Fibroblast of skin of back (primary cell): ENCODE measurements around the gene UQCRC1.
A peak's percentile ranks its signal among the peaks of the same experiment; 100 is the strongest.

Experiments
- DNase-seq: peaks from one replicate; pipeline ENCODE4 v3.0.0-alpha.2; 2013

The UQCRC1 gene

GRCh38 chr3:48633256-48633655, 23.8 kb upstream of the UQCRC1 start:
- no peak for DNase-seq

GRCh38 chr3:48631516-48632448, 22.3 kb upstream of the UQCRC1 start:
- DNase-seq, result no peak

DNA sequence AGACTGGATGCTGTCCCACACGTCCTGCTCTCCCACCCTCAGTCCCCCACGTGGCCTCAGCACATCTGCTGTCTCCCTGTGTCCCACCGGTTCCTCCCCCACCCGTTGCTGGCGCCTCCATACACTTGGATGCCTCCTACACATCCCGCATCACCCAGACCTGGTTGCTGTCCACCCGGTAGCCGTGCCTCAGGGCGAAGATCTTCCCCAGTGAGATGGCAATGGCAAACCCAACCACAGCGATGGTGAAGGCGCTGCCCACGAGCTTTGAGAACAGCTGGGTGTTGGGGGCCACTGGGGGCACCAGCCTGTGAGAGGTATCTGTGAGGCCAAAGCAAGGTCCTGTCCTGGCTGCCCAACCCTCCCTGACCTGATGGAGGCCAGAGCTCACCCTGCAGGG, 21.4 kb upstream of the UQCRC1 start:
- DNase-seq, result no peak

- DNase-seq, result no peak
These were observed 21.0 kb upstream of the UQCRC1 start for GRCh38 chr3:48630407-48630806.

DNA sequence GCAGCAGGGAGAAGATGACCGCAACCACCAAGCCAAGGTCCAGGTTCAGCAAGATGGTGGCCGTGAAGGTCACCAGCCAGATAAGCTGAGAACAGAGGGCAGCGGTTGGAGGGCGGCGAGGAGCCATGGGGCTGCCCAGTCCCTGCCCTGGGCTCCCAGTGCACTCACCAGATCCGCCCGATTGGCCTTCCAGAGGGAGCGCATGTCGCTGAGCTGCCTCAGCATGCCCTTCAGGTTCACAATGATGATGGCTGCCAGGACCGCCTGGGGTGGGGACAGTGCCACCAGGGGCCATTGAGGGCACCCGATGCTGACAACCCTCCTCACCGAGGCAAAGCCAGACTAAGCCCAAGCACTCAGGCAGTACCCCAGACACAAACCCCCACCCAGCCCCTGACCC, 20.4 kb upstream of the UQCRC1 start:
- no peak for DNase-seq

DNA sequence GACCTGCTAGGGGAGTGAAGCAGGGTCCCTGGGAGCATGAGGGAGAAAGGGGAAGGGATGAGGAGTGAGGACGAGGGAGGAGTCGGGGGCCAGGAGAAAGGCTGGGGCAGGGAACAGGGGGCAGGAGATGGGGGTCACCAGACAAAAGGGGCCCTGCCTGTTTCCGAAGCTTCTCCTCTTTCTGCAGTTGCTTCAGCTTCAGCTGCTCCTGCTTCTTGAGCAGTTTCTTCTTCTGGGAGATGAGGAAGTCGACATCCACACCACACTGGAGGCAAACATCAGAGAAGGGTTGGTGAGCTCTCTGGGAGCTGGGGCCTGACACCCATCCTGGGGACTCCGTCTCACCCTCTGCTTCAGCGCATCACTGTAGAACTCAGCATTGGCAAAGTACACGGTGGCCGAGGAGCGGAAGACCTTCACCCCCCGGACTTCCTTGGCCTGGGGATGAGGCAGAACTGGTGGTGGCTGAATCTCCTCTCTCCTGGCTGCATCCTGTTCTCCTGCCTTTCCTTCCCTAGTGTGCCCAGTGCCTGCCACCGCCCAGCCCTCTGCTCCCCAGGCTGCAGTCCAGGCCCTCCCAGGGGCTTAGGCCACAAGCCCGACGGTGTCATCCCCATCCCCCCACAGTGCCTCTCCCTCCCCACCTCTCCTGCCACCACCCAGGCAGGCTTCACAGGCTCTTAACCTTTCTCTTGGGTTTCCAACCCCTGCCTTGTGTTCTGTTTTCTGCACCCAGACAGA, 19.0 kb upstream of the UQCRC1 start:
- no peak for DNase-seq

- no peak for DNase-seq
These were observed 16.2 kb upstream of the UQCRC1 start for GRCh38 chr3:48625600-48625999.

GRCh38 chr3:48624767-48625166, 15.3 kb upstream of the UQCRC1 start:
- no peak for DNase-seq

GRCh38 chr3:48623851-48624547, 14.6 kb upstream of the UQCRC1 start:
- DNase-seq, result no peak

DNA sequence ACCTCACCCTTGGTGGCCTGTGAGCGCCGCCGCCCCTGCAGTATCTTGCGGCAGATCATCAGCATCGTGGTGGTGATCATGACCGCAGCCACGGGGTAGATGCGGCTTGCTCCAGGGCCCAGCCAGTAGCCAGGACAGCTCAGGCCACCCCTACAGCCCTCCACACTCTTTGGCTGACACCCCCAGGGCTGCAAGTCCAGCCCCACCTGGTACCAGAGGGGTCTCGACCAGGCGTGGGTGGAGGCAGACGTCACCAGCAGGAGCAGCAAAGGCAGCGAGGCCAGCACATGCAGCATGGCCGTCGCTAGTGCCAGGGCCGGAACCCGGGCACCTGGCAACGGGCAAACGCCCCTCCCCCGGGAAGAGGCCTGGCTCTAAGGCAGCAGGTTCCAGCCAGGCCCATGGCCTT, 12.0 kb upstream of the UQCRC1 start, which contains the start of gene TMEM89:
TMEM89 (minus strand) TSS at position 309 of the 409 bp plus-strand sequence; CDS start at position 296, 13 bp downstream.
- DNase-seq, result no peak

DNA sequence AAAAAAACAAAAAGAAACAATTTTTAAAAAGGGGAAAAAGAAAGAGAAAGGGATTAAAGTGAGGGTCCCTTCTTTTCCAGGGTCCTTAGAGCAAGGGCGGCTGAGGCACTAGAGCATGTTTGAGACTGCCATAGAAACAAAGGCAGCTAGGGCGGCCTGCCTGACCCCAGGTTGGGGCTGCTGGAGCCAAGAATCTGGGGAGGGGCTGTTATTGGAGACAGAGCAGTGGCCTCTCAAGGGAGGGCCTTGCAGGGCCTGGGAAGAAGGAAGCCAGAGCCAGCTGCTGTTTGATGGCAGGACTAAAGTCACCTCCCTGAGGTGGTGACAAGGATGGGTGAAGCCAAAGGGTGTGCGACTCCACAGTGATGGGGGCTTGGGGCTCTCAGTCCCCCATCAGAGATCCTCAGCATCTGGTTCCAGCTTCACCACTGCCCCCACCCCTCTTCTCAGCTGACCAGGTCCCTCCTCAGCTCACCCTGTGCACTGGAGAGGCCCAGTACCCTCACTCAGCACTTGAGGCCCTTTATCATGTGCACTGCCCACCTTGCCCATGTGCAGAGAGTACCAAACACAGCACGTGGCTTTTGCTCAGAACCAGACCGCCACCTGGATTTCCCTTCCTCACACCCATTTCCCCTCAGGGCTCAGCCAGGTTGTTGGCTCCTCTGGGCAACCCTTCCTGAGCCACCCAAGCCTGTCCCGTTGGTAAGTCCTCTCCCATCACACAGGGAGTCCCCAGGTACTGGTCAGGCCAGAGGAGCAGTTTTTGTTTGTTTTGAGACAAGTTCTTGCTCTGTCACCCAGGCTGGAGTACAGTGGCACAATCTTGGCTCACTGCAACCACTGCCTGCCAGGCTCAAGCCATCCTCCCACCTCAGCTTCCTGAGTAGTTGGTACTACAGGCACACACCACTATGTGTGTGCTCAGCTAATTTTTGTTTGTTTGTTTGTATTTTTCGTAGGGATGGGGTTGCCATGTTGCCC, 10.4 kb upstream of the UQCRC1 start:
- no peak for DNase-seq

DNA sequence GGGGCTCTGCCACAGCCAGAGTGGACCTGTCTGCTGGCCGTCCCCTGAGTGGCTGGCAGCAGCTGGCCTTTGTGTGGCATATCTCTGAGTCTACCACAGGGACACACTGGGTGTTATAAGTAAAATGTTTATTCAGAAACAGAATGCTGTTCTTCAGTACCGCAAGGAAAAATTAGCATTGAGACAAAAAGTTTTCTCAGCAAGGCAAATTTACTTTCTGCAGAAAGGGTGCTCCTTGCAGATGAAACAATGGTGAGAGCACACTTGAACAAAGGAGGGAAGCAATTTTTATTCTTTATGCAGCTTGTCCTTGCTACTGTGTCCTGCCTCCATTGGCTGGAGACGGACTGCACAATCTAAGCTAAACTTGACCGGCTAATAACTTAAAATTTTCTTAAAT, 8.1 kb upstream of the UQCRC1 start:
- no peak for DNase-seq

GRCh38 chr3:48614044-48614443, 4.6 kb upstream of the UQCRC1 start:
- DNase-seq, result peak; percentile 57

GRCh38 chr3:48612309-48612708, 2.9 kb upstream of the UQCRC1 start:
- no peak for DNase-seq

GRCh38 chr3:48607519-48607918, 1.9 kb downstream of the UQCRC1 start:
- peak; percentile 14 for DNase-seq

DNA sequence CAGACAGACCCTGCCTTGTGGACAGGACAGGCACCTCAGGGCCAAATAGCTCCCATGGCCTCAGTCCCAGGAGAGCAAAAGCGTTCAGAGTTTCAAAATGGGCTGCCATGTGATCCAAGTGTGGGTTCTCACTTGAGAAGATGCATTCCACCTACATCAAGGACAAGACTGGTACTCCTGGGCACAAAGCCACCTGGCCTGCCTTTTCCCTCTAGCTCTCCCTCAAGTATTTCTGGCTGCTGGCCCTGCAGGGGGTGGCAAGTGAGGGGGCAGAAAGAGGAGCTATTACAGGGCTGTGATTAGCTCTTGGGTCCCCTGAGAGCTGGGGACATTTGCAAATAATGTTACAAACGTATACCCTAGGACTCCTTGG, 7.8 kb downstream of the UQCRC1 start:
- no peak for DNase-seq

DNA sequence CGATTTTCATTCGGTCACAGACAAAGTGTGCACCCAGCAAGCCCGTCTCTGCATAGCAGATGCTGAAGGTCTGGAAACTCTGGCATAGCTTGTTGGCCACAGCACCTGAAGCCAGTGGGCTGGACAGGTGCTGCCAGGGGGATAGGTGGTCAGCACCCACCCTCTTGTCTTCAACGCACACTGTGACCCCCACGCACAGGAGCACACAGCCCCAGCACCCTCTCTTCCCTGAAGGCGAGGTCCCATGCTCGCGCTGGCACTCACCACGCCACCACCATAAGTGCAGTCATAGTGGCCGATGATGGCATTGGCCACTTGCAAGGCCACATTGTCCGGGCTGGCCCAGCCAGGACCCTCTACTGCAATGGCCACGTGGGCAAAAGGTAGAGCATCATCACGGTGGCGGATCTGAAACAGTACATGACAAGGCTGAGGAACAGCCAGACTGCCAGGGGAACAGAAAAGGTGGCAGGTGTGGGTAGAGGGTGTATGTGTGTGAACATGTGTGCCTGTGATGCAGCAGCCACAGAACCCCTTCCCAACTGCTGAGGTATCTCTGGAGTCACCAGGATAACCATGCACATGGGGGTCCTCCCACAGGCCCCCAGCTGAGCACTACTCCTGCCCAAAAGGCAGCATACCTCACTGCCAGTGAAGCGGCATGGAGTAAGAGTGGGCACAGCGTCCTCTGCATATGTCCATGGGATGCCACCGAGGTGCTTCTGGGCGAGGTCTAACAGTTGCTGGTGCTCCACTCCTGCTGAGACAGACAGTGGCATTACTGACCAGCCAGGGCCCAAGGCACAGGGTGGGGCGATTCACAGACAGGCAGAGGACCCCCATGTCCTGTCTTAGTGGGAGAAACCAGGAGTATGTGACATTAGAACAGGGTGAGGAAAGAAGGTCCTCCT, 8.5 kb downstream of the UQCRC1 start:
- DNase-seq, result no peak

GRCh38 chr3:48599509-48600285, 9.7 kb downstream of the UQCRC1 start:
- no peak for DNase-seq

- no peak for DNase-seq
These were observed 10.4 kb downstream of the UQCRC1 start for GRCh38 chr3:48599077-48599501.
